22Rv1 (cell line): Measurements from ENCODE around the gene SLIT3.

Experiments
- H3K27ac ChIP-seq: fragments of 450-650 bp; 2 replicates; pipeline ENCODE4 v1.5.1; 2017
- ZFX ChIP-seq: fragments of 450-650 bp; IDR thresholded peaks from 2 replicates; pipeline ENCODE4 v1.6.1; 2017; ENCODE audit warnings: antibody characterized with exemption, borderline replicate concordance
- TF ChIP-seq, protein P1 (sequence below): fragments of 450-650 bp; IDR thresholded peaks from 2 replicates; pipeline ENCODE4 v1.5.1; 2017; ENCODE audit warnings: mild to moderate bottlenecking

Gene SLIT3

GRCh38 chr5:169050146-169050571 is 250.8 kb downstream of the SLIT3 start:
- H3K27ac ChIP-seq, result no peak overlapping the region

DNA sequence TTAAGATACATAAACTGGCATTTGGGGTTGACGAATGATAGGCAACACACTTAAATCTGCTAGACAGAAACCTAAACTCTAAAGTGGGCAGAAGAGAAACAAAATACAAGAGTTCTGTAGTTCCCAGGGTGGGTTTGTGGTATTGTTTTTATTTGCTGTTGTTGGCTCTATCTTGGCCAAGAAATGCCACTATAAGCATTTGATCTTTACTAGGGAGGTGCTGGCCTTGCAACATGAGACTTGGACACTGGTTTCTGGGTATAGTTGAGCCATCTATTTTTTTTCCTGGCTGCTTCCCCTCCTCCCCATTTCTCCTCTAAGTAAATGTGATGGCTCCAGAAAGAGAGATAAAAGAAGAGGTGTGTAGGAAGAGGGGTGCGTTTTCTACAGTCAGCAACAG is 251.2 kb downstream of the SLIT3 start:
- TF ChIP-seq, protein P1, sequence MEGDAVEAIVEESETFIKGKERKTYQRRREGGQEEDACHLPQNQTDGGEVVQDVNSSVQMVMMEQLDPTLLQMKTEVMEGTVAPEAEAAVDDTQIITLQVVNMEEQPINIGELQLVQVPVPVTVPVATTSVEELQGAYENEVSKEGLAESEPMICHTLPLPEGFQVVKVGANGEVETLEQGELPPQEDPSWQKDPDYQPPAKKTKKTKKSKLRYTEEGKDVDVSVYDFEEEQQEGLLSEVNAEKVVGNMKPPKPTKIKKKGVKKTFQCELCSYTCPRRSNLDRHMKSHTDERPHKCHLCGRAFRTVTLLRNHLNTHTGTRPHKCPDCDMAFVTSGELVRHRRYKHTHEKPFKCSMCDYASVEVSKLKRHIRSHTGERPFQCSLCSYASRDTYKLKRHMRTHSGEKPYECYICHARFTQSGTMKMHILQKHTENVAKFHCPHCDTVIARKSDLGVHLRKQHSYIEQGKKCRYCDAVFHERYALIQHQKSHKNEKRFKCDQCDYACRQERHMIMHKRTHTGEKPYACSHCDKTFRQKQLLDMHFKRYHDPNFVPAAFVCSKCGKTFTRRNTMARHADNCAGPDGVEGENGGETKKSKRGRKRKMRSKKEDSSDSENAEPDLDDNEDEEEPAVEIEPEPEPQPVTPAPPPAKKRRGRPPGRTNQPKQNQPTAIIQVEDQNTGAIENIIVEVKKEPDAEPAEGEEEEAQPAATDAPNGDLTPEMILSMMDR, result no peak
- no peak for TF ChIP-seq ZFX
- no peak overlapping the region for H3K27ac ChIP-seq

More at GRCh38 chr5:169050146-169050571, 250.8 kb downstream of the SLIT3 start:
- TF ChIP-seq, protein P1, result no peak

DNA sequence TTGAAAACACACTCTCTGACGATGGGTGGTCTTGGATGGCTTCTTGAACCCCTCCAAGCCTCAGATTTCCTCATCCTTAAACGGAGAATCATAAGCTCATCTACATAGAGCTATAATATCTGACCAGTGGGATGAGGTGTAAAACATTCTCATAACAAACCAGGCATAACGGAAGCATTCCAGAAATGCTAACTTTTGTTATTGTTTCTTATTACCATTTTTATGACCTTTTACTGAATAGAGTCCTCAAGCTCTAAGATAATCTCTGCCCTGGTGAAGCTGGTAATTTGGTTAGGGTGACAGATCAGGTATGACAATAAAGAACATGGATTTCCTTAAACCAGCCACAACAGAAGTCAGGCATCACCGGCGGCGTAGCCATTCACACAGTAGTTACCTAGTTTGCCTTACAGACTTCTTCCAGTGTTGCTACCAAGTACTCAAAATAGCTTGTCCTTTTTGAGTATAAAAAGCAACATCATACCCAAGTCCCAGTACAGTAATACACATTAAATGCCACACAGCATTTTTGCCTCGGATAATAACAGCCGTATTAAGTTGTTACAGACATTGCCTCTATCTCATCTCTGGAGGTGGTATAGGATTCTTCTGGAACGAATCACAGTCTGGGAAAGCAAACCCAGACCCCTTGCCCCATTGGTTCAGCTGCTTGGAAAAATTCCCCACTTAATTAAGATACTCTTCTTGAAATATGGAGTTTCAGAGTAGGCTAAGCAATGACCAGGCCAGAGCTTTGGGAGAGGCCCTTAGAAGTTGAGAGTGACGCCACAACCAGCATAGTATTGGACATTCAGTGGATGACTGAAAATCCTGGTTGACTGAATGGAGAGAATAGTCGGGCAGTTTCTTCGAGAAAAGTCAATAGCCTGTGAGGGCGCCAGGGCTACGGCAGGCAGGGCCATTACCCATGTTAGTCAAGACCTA is 252.5 kb downstream of the SLIT3 start:
- no peak for TF ChIP-seq ZFX
- TF ChIP-seq, protein P1, result no peak

GRCh38 chr5:169044962-169045361 is 256.0 kb downstream of the SLIT3 start:
- H3K27ac ChIP-seq, result no peak overlapping the region
- TF ChIP-seq ZFX, result no peak
- TF ChIP-seq, protein P1, result no peak

More for the DNA sequence above, 252.5 kb downstream of the SLIT3 start:
- H3K27ac ChIP-seq, result no peak overlapping the region

- TF ChIP-seq, protein P1, result no peak
- no peak for TF ChIP-seq ZFX
- no peak overlapping the region for H3K27ac ChIP-seq
Measured at GRCh38 chr5:169041180-169041579, 259.8 kb downstream of the SLIT3 start.

DNA sequence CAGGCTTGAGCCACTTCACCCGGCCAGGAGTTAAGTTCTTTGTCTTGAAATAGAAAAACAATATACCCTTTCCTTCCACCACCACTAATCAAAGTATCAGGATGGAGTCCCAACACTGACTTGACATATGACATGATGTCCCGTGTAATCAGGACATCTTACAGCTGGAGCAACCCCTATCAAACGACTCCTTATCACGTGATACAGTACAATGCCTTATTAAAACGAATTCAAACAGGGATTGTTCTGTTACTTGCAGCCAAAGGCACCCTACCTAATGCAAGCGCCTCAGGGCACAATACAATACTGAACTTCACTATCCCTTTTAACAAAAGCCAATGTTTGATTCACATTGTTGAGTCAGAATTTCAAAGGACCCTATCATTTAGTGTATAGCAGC is 261.3 kb downstream of the SLIT3 start:
- no peak overlapping the region for H3K27ac ChIP-seq
- no peak for TF ChIP-seq ZFX
- TF ChIP-seq, protein P1, result no peak

- H3K27ac ChIP-seq, result no peak overlapping the region
- TF ChIP-seq, protein P1, result no peak
- TF ChIP-seq ZFX, result no peak
Measured at GRCh38 chr5:169037466-169037865, 263.5 kb downstream of the SLIT3 start.
